GM21619 (cell line): Measurements from ENCODE around the gene MRPS16.

ENCODE experiments used
- ATAC-seq: cut with Tn5 transposase; IDR thresholded peaks from one replicate; pipeline ENCODE4 v1.9.1; 2021; ENCODE audit not compliant: unreplicated experiment

The MRPS16 gene

GRCh38 chr10:73244866-73245477, 7.5 kb downstream of the MRPS16 start:
- no peak for ATAC-seq

- no peak for ATAC-seq
Observed at GRCh38 chr10:73239908-73240307, 12.5 kb downstream of the MRPS16 start.

- ATAC-seq, result no peak
Observed at GRCh38 chr10:73238990-73239566, 13.4 kb downstream of the MRPS16 start.

GRCh38 chr10:73234695-73235094, 17.7 kb downstream of the MRPS16 start:
- ATAC-seq, result no peak

- ATAC-seq, result no peak
Observed at GRCh38 chr10:73233883-73234282, 18.6 kb downstream of the MRPS16 start.

GRCh38 chr10:73232887-73233286, 19.6 kb downstream of the MRPS16 start:
- ATAC-seq, result no peak

- no peak for ATAC-seq
Observed at GRCh38 chr10:73229567-73229966, 22.9 kb downstream of the MRPS16 start.

- ATAC-seq, result no peak
Observed at GRCh38 chr10:73228247-73228646, 24.2 kb downstream of the MRPS16 start.

GRCh38 chr10:73226663-73227062, 25.8 kb downstream of the MRPS16 start:
- ATAC-seq, result no peak

GRCh38 chr10:73225518-73225917, 26.9 kb downstream of the MRPS16 start:
- no peak for ATAC-seq

- no peak for ATAC-seq
Observed at GRCh38 chr10:73220989-73221388, 31.5 kb downstream of the MRPS16 start.

- ATAC-seq, result no peak
Observed at GRCh38 chr10:73219384-73219783, 33.1 kb downstream of the MRPS16 start.

GRCh38 chr10:73218431-73219191, 33.8 kb downstream of the MRPS16 start:
- ATAC-seq, result no peak

GRCh38 chr10:73217628-73218027, 34.8 kb downstream of the MRPS16 start:
- no peak for ATAC-seq

GRCh38 chr10:73215749-73216148, 36.7 kb downstream of the MRPS16 start:
- no peak for ATAC-seq

- ATAC-seq, result no peak
Observed at GRCh38 chr10:73211106-73211811, 41.2 kb downstream of the MRPS16 start.

GRCh38 chr10:73210395-73211105, 41.9 kb downstream of the MRPS16 start:
- no peak for ATAC-seq

GRCh38 chr10:73209705-73210104, 42.7 kb downstream of the MRPS16 start:
- no peak for ATAC-seq

GRCh38 chr10:73207883-73208282, 44.6 kb downstream of the MRPS16 start:
- no peak for ATAC-seq

- ATAC-seq, result no peak
Observed at GRCh38 chr10:73206385-73206784, 46.1 kb downstream of the MRPS16 start.

GRCh38 chr10:73205890-73206289, 46.6 kb downstream of the MRPS16 start:
- ATAC-seq, result no peak
